Brain microvascular endothelial cell (primary cell): Measurements from ENCODE around the gene TIA1.

Source experiments
- DNase-seq: peaks from one replicate; pipeline ENCODE4 v3.0.0-alpha.2; 2020
- H3K27ac ChIP-seq: fragments of 250-450 bp; sonication (Bioruptor Pico); 2 replicates; pipeline ENCODE4 v1.5.1; 2020; ENCODE audit warnings: mild to moderate bottlenecking, moderate library complexity
- H3K27me3 ChIP-seq: fragments of 250-450 bp; sonication (Bioruptor Pico); replicated peaks from 2 replicates; pipeline ENCODE4 v1.5.1; 2020; ENCODE audit warnings: mild to moderate bottlenecking
- H3K36me3 ChIP-seq: fragments of 250-450 bp; sonication (Bioruptor Pico); replicated peaks from 2 replicates; pipeline ENCODE4 v1.5.1; 2020; ENCODE audit warnings: mild to moderate bottlenecking
- H3K4me3 ChIP-seq: 2 replicates; pipeline ENCODE4 v1.5.1; 2011; ENCODE audit warnings: low read depth, mild to moderate bottlenecking, control low read depth, low read length, moderate library complexity
- CTCF ChIP-seq: IDR thresholded peaks from 2 replicates; pipeline ENCODE4 v1.5.1; 2011; ENCODE audit warnings: low read depth, mild to moderate bottlenecking, moderate library complexity, low read length, control low read depth, inconsistent platforms; ENCODE audit errors: missing control alignments
- in situ Hi-C: cut with HindIII; loops from 2 replicates; pipeline ENCODE4 v1.10.0; 2017; ENCODE audit warnings: low sequenced_read_pairs, low pct_ligation_motif_present

TIA1 gene

GRCh38 chr2:70204452-70204851 is 44.0 kb downstream of the TIA1 start:
- H3K27ac ChIP-seq, result no peak overlapping the region
- peaks cover 9% of the 10 kb centered on the region for H3K36me3 ChIP-seq
- in situ Hi-C loops, result no loop called here
- no peak for TF ChIP-seq CTCF
- no peak for DNase-seq
- H3K27me3 ChIP-seq, result no peaks in the 10 kb centered on the region
- H3K4me3 ChIP-seq, result no peak overlapping the region

DNA sequence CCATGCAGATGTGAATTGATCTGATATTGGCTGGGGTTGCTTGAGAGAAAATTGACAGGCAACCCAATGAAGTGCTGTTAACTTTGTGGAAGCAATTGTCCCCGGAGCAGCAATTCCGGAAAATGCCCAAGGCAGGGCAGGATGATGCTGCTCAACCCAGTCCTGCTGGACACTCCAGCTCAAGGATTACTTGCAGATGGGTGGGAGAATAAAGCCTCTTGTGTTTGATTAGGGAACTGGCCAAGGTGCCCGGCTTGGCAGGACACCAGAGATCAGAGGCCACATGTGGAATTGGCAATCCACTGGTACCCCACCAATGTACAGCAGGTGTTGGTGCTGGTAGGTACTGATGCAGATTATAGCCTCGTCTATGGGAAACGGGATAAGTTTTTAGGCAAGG is 45.3 kb downstream of the TIA1 start:
- Histone ChIP-seq H3K27ac (no peak overlapping the region), H3K4me3 (no peak overlapping the region), H3K36me3 (peaks cover 4% of the 10 kb centered on the region), H3K27me3 (no peaks in the 10 kb centered on the region)
- DNase-seq, result no peak
- no peak for TF ChIP-seq CTCF
- in situ Hi-C loops, result no loop called here

GRCh38 chr2:70202236-70202806 is 46.1 kb downstream of the TIA1 start:
- Histone ChIP-seq H3K36me3 (no peaks in the 10 kb centered on the region), H3K27me3 (no peaks in the 10 kb centered on the region), H3K27ac (no peak overlapping the region), H3K4me3 (no peak overlapping the region)
- DNase-seq, result no peak
- in situ Hi-C loops, result no loop called here
- TF ChIP-seq CTCF, result no peak

GRCh38 chr2:70201831-70202230 is 46.6 kb downstream of the TIA1 start:
- no peak overlapping the region for H3K27ac ChIP-seq
- H3K27me3 ChIP-seq, result no peaks in the 10 kb centered on the region
- no peaks in the 10 kb centered on the region for H3K36me3 ChIP-seq
- in situ Hi-C loops, result no loop called here
- TF ChIP-seq CTCF, result no peak
- H3K4me3 ChIP-seq, result no peak overlapping the region
- no peak for DNase-seq

- no peak for DNase-seq
- no peak for TF ChIP-seq CTCF
- H3K27ac ChIP-seq, result no peak overlapping the region
- no peaks in the 10 kb centered on the region for H3K36me3 ChIP-seq
- in situ Hi-C loops, result no loop called here
- no peaks in the 10 kb centered on the region for H3K27me3 ChIP-seq
- no peak overlapping the region for H3K4me3 ChIP-seq
Measured at GRCh38 chr2:70201225-70201768, 47.1 kb downstream of the TIA1 start.

GRCh38 chr2:70199320-70199864 is 49.0 kb downstream of the TIA1 start:
- Histone ChIP-seq H3K36me3 (no peaks in the 10 kb centered on the region), H3K27ac (no peak overlapping the region), H3K4me3 (no peak overlapping the region), H3K27me3 (no peaks in the 10 kb centered on the region)
- in situ Hi-C loops, result no loop called here
- DNase-seq, result no peak
- no peak for TF ChIP-seq CTCF
